ENCODE measurements around the gene STRIT1.

STRIT1 gene

GRCh38 chr3:155293516-155293915 lies at the start of gene STRIT1:
Gene STRIT1, minus strand, starts transcription at chr3:155293683.
- no peak for TF ChIP-seq CTCF (IDR thresholded peaks at IDR 0.05; ENCODE audit: control insufficient read depth, extremely low read depth, insufficient read depth)
- H3K4me3 ChIP-seq (ENCODE audit: low read depth, low read length): no peak within 1 kb of the TSS
- no peak for DNase-seq (ENCODE audit: low read depth)

GRCh38 chr3:155342344-155342743 lies 48.9 kb upstream of the STRIT1 start:
- no peak for TF ChIP-seq CTCF (IDR thresholded peaks at IDR 0.05; ENCODE audit: control insufficient read depth, extremely low read depth, insufficient read depth)
- no peak overlapping the region for H3K4me3 ChIP-seq (ENCODE audit: low read depth, low read length)
- DNase-seq (ENCODE audit: low read depth): peak; percentile 31

GRCh38 chr3:155339052-155339451 lies 45.6 kb upstream of the STRIT1 start:
- no peak for TF ChIP-seq CTCF (IDR thresholded peaks at IDR 0.05; ENCODE audit: control insufficient read depth, extremely low read depth, insufficient read depth)
- DNase-seq (ENCODE audit: low read depth): no peak
- H3K4me3 ChIP-seq (ENCODE audit: low read depth, low read length): no peak overlapping the region

GRCh38 chr3:155335724-155336354 lies 42.4 kb upstream of the STRIT1 start:
- DNase-seq (ENCODE audit: low read depth): no peak
- no peak for TF ChIP-seq CTCF (IDR thresholded peaks at IDR 0.05; ENCODE audit: control insufficient read depth, extremely low read depth, insufficient read depth)
- H3K4me3 ChIP-seq (ENCODE audit: low read depth, low read length): no peak overlapping the region

- TF ChIP-seq CTCF (IDR thresholded peaks at IDR 0.05; ENCODE audit: control insufficient read depth, extremely low read depth, insufficient read depth): no peak
- no peak overlapping the region for H3K4me3 ChIP-seq (ENCODE audit: low read depth, low read length)
- DNase-seq (ENCODE audit: low read depth): no peak
Observed at GRCh38 chr3:155334914-155335723, 41.6 kb upstream of the STRIT1 start.

GRCh38 chr3:155334215-155334913 lies 40.9 kb upstream of the STRIT1 start:
- no peak overlapping the region for H3K4me3 ChIP-seq (ENCODE audit: low read depth, low read length)
- DNase-seq (ENCODE audit: low read depth): no peak
- TF ChIP-seq CTCF (IDR thresholded peaks at IDR 0.05; ENCODE audit: control insufficient read depth, extremely low read depth, insufficient read depth): no peak

All from LNCaP clone FGC (cell line).